CD1c-positive myeloid dendritic cell (primary cell): ENCODE data around the gene DPYSL4.

Source experiments
- DNase-seq: peaks from one replicate; pipeline ENCODE4 v3.0.0-alpha.2; 2016; ENCODE audit errors: extremely low spot score

Gene DPYSL4

DNA sequence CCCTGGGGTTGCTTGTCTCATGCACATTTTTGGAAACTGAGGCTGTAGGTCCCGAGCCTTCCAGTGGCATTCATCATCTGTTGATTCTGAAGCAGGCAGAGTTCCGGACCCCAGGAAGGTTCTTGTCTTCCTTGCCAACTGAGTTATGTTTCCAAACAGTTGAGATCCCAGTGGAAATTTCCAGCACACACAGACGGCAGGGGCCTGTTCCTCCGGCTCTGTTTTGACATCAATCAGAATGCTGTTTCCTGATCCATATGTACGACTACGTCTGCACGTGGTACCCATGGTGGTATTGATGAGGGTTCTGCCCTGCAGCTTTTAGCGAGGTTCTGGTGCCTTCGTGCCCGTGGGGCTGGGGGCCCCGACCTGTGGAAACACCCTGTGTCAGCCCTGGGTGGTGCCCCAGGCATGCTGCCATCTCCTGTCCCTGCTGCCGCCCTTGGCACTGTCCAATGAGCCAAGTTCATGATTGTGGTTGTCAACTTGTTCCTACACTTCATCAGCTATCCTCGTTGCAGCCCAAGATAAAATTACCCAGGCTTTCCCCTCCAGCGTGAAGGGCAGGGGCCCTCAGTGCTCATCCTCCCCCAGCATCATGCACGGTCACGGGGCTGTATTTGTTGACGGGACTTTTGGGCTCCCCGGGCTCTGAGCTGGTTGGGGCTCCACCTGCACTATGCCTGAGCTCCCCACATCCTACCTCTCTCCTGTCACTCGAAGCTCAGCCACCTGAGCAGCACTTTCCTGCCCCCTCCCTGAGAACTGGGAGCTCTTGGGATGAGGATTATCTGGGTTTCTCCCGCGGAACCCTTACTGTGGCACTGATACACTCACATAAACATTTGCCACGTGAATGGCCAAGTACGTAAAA lies 7.8 kb upstream of the DPYSL4 start:
- DNase-seq = no peak

DNA sequence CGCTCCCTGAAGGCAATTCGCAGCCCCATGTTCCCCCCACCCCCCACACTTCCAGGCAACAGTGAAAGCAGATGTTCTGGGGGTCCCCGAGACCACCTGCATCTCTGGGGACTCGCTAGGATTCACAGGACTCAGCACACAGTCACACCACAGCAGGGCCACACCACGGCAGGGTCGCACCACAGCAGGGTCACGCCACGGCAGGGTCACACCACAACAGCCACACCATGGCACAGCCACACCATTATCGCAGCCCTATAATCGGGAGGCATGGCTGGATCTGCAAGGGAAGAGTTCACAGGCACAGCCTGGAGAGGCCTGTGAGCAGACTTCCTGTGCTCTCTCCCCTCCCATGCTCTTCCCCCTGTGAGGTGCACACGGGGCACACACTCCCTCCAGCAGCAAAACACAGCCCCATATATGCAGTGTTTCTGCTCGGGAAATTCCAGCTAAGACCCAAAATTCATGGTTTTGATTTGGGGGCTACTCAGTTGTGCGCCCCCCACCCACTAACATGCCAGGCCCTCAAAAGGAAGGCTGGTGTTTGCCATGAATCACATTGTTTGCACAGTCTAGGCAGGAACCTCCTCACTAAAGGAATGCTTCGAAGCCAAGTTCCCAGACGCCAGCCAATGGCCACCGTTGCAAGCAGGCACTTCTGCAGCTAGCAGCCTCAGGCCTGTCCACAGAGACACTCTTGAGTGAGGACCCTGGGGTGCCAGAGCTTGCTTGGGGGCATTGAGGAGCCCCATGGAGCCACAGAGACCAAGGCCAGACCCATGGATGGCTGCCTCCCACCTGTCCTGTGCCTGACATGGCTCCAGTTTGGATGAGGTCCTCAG lies 7.0 kb upstream of the DPYSL4 start:
- DNase-seq = no peak

DNA sequence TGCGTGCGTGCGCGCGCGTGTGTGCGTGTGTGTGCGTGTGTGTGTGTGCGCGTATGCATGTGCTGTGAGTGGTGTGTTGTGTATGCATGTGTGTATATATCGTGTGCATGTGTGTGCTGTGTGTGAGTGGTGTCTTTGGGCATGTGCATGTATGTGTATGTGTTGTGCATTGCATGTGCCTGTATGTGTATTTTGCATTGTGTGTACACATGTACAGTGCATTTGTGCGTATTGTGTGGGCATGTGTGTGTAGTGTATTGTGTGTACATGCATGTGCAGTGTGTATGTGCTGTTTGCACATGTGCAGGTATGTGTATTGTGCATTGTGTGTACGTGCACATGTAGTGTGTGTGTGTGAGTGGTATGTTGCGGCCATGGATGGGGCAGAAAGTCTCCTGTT lies 6.0 kb upstream of the DPYSL4 start:
- DNase-seq = no peak

DNA sequence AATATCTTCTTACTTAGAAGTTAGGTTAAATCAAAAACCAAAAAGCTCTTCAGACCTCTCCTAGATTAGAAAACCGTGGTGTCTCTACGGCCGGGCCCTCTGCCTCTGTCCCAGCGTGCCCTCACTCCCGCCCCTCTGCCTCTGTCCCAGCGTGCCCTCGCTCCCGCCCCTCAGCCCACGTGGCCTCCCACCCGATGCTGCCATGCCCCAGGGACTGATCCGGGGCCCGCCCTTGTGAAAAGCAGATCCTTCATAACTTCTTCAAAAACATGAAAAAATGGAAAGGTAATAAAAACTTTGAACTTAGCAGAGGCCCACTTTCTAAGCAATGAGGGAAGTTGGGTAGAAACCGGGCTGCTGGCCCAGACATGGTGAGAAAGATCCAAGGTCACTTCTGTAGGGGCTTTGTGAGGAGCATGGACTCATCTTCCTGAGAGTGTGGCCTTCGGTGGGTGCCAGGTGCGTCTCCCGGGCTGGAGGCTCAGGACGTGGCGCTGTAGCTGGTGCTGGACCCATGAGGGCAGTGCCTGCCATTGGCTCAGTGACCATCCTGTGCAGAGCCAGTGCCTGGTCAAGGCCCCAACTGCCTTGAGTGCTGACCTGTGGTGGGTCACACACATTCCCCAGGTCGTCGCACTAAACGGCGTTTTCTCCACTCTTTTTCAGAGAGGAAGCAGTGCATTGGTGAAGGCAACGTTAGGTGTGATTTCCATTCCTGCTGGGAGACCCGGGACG lies 4.9 kb upstream of the DPYSL4 start:
- no peak for DNase-seq

DNA sequence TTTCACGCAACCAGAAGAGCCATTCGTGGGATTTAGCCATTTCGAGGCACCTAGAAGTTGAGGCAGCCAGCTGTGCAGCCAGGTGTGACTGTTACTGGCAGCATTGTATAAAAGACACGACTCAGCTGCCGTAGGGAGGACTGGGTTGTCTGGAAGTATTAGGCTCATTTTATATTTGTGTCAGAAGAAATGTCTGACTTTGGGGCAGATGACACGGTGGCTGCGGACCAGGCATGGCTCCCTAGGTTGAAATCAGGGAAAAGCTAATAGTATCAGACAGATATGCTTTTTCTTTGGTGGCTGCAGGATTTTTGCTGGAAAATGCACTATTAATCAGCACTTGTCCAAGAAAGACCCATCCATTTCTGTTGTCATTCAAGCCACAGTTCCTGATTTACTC lies 4.2 kb upstream of the DPYSL4 start:
- DNase-seq = no peak

DNA sequence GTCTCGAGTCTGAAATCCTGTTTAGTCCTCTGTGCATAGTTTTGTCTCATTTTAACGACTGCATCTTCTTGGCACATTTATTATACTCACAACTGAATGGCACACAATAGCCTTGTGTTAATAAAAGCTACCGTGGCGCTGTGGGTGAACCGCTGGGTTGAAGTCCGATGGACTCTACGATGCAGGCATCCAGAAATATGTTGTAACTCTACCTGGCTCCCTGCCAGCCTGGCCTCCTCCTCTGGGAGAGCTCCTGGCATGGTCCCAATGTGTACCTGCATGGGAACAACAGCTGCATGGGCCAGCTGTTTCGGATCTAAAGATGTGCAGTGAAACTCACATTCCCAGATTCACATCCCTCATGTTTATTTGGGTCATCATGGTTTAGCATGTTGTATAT lies 3.7 kb upstream of the DPYSL4 start:
- no peak for DNase-seq

DNA sequence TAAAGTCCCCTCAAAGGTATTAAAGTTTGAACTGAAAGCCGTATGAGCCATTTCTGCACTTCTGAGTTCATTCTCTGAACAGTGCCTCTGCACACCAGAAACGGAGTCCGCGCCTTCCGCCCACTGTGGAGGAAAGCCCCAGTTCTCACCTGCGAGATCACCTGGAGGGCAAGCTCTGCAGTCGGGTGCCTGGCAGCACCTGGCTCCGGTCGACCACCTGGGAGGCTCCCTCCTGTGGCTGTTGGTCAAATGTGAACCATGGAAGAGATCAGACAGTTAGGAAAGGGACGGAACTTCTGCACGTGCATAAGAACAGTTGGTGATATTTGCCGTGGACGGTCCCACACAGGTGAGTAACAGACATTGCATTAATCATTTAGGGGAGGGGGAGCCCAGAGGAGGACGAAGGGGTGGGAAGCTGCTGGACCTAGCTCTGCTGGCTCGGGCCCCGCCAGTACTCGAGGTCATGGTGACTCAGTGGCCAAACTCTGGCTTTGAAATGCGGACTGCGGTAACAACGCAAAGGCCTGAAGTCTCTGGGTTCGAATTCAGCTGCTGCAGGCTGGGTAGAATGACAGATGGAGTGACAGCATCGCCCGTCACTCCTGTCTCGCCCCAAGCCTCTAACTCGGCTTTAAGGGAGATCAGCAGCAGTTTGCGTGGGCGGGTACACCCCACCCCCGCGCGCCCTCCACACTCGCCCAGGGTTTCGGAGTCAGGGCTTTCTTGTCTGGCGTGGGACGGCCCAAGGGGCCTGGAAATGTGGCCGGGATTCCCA lies 1.7 kb upstream of the DPYSL4 start:
- DNase-seq = no peak

DNA sequence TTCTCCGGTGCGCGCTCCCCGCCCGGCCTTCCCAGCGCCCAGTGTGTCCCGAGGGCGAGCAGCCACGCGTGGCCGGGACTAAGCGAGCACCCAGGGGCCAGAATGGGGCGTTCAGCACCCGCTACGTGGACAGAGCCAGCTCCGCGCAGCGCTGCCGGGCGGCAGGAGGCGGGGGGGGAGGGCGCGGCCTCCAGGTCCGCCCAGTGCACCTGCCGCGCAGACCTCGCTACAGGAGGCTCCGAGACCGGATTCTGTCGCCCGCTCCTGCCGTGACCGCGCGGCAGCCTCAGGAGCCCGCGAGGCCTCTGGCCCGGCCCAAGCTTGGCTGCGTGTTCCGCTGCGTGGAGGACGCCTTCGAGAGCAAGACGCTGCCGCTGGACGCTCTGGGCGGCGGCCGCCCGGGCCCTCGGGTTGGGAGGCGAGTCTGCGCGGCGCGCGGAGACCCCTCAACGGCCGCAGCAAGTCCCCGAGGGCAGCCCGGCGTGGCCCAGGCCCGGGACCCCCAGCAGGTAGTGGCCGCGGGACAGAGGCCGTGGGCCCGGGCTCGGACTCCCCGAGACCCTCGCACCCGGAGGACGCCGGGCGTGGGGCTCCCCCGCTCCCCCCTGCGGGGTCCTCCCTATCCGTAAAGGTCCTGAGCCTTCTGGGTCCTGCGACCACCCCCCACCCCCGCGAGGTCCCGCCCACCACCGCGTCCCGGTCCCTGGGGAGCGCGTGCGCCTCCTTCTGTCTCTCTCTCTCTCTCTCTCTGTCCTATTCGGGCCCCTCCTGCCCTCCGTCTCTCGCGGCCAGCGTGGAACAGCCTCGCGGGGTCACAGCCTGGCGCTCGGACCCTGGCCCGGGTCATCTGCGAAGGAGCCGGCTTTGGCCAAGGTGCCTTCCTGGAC lies 904 bp upstream of the DPYSL4 start:
- peak; percentile 52 for DNase-seq

DNA sequence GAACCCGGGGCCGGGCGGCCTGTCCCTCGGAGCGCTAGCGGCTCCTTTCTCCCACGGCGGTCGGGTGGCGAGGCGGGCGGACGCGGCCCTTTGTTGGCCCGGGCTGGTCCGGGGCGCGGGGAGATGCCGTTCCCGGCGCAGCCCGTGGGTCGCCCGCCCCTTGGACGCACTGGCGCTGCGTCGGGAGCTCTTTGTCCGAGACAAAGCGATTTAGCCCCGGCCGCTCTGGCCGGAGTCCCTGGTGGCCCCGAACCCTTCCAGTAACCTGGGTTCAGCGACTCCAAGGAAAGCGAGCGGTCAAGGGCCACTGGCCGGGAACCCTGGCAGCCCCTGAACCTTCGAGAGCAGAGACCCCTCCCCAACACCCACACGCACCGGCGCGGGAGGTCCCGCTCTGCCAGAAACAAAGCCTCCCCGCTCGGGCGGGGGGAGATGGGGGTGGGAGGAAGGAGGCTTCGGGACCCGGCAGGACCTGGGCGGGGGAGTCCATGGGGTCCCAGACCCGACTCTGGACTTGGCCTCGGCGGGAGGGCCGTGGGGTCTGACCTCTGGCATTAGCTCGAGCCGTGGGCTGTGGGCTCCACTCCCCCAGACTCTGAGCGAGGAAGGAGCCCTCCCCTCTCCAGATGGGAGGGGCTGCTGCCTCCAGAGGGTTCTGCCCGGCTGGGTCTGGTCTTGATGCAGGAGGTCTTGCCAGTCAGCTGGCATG lies 836 bp downstream of the DPYSL4 start:
- DNase-seq = no peak

DNA sequence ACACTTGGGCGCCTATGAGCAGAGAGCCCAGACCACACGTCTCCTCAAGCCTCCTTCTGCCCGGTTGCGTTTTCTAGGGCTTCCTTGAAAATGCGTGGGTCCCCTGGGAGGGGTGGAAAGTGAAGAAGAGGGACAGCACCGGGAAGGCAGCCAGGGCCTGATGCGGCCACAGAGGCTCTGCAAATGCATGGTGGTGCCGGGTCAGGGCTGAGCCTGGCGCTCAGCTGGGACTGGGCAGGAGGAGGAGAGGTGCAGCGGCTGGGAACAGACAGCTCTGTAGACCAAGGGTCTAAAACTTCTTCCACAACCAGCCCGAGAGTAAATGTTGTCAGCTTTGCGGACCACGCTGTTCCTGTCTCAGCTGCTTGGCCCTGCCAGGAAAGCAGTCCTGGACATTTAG lies 1.6 kb downstream of the DPYSL4 start:
- no peak for DNase-seq

DNA sequence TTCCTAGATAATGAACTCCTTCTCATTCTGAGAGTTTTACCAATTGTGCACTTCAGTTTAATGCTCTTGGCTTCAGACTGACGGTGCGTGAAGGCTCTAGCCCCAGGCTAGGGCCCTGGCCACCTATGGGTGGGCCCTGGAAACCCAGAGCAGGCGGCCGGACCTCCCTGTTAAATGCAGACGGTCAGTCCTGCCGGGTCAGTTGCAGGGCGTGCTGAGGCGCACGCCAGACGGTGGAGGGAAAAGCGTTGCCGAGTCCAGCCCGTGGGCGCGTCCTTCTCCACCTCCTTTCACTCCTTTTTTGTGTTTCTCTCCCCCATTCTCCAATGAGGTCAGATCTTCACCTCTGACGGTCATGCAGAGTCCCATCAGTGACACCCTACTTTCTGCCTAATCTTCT lies 2.3 kb downstream of the DPYSL4 start:
- no peak for DNase-seq

DNA sequence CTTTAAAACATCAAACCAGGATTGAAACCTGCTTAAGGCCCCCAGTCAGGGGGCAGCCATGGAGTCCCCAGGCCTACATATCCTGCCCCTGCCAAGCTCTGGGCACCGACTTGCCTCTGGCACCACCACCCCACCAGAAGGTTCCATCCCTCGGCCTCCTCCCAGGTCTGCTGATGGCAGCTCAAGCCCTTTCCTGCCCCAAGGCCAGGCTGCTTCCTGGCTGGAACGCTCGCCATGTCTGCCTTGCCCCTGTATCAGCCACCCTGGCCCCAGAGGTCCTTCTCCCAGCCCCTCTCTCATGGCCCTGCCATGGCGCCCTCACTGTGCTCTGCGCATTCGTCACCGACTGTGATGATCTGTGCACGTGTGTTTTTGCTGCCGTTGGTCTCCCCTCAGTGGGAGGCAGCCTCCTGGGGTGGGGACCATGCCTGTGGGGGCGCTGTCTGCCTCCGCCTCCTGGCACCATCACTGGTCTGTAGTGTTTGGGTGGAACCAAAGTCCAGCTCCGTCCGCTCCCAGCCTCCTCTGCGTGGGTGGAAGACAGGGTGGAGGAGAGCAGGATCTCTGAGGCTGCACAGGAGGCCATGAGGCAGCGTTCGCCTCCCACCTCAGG lies 3.2 kb downstream of the DPYSL4 start:
- DNase-seq = no peak

DNA sequence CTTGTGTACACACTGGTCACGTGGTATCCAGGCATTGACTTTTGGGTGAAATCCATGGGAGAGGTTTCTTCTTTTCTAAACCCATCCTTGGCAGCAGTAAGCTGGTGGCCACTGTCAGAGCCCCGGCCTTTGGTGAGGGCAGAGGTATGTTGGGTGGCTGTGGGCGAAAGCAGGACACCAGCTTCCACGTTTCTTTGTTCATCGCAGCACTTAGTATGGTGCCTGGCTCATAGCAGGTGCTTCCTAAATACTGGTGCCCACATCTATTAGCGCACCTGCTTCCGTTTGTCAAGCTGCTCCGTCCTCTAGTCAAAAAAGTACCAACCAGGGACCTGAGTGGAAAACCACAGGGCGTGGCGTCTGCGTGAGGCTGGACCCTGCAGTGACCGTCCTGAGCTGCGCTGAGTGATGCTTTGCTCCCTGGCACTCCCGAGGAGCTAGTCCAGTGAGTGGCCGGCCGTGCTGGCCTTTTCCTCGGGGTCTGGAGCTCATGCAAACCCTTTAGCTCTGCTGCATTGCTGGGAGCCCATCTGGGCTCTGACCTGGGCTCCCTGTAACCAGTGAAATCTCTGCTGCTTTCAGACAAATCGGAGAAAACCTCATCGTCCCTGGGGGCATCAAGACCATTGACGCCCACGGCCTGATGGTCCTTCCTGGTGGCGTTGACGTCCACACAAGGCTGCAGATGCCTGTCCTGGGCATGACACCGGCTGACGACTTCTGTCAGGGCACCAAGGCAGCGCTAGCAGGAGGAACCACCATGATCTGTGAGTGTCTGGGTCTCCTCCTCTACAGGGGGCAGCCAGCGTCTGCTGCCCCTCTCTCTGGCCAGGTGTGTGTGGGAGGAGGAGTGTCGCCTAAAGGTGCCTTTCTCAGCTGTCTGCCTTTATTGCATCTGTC lies 5.6 kb downstream of the DPYSL4 start:
- no peak for DNase-seq

DNA sequence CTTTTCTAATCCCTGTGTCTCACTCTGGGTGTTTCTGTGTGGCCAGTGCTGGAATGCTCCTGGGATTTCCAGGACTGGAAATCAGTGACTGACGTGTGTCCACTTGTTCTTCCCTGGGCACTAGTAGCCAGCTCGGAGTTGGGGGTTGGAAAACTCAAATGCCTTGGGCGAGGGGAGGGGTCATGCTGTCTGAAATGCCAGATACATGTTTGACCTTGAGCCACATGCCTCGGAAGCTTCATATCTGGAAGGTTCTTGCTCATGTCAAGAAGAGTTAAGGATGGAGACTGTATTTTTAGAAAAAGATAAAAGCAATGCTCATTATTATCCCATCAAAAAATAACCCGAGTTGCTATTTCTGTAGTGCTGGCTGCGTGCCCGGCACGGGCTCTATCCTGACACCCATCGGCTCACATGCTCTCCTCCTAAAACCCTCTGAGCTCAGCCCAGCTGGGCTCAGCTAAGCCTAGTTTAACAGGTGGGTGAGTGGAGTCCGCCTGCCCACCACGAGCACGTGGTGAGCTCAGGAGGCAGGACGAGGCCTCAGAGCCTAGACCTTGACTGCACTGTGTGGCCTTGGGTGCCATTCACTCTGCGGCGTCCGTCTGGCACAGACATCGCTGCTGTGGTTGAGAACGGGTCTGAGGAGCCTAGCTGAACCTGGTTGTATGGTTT lies 6.4 kb downstream of the DPYSL4 start:
- DNase-seq = no peak

DNA sequence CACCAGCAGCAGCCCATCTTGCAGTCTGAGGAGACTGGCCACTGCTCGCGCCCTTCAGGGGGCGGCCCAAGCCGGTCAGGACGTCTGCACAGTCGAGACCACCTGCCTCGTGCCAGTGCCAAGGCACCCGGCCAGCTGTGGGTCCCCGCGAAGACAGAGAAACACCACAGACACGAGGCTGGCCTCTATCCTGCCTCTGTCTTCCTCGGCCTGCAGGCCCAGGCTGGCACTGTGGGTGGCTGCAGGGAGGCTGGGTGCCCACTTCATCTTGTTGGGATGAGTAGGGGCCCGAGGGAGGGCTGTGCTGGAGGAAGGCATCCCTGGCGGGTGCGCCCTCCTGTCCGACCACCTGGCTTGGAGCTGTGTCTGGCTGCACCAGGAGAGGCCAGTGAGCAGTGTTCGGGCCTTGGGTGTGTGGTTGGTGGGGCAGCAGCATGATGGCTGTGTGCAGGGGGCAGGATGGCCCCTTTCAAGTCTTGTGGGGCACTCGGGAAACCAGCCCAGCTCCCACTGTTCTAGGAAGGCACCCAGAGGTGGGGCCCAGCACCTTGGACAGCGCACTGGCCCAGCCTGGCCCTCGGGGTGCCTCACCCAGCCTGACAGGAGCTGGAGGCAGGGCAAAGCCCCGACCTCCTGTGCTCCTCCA lies 7.3 kb downstream of the DPYSL4 start:
- DNase-seq = peak; percentile 18

DNA sequence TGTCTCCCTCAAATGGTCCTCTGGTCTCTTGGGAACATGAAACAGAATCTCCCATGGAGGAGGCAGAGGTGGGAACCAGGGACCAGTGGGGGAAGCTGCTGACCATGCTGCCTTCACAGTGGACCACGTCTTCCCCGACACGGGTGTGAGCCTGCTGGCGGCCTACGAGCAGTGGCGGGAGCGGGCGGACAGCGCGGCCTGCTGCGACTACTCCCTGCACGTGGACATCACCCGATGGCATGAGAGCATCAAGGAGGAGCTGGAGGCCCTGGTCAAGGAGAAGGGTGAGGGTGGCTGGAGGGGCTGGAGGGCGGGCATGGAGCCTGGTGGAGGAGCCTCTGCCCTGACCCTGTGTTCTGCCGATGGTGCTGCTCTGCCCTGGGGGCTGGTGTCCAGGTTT lies 8.0 kb downstream of the DPYSL4 start:
- DNase-seq = no peak

DNA sequence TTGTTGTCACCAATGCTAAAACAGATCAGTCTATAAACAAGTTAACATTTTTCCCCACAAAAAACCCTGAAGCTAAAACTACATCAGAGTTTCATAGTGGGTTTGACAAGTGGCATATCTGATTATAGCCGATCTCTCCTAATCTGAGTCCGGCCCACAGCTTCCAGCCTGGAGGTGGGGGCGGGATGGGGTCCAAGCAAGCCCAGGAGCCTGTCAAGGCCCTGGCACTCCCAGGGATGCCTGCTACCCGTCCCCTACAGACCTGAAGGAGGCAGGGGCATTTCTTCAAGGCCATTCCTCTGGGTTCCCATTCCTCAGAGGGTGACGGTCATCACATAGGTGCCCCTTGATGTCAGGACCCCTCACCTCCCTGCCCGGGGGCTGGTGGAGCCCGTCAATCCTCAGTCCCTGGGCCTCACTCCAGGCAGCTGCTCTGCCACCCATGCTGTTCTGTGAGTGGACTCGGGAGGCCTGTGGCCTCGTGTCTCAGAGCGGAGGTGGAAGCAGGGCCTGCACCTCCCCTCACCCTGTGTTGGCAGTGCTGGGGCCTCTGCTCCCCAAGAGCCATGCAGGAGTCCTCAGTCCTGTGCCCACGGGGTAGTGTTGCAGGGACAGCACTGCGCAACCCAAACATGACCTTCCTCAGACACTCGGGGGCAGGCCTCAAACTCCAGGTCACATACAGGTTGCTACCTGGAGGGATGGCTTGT lies 8.8 kb downstream of the DPYSL4 start:
- DNase-seq = no peak
